Thymus (tissue), 11 donors: ENCODE results near the gene CNTNAP4. TPM values are rescaled to one million over a fixed set of nuclear protein-coding genes. Genes with fewer than 3 reads are reported as not detected.

Experiments
- DNase-seq, 9 donors: peaks; one replicate each; pipeline ENCODE4 v3.0.0-alpha.2; 2013; ENCODE audit warnings: low spot score in 9 of 9, low read depth in 6 of 9, missing footprints in 1 of 9
- H3K27ac ChIP-seq, 2 donors: one replicate each; pipeline ENCODE4 v1.5.1; 2013; ENCODE audit warnings: control low read depth in 1 of 2, low read depth in 1 of 2, low read length in 1 of 2, mild to moderate bottlenecking in 1 of 2, moderate library complexity in 1 of 2
- H3K27me3 ChIP-seq, 2 donors: one replicate each; pipeline ENCODE4 v1.5.1; 2013; ENCODE audit warnings: low read length in 1 of 2; ENCODE audit not compliant: control insufficient read depth in 2 of 2, insufficient read depth in 1 of 2
- H3K36me3 ChIP-seq, 2 donors: one replicate each; pipeline ENCODE4 v1.5.1; 2013; ENCODE audit warnings: low read length in 1 of 2, mild to moderate bottlenecking in 1 of 2, moderate library complexity in 1 of 2; ENCODE audit not compliant: control insufficient read depth in 2 of 2, insufficient read depth in 2 of 2
- H3K4me1 ChIP-seq, 2 donors: one replicate each; pipeline ENCODE4 v1.5.1; 2013; ENCODE audit warnings: low read length in 2 of 2; ENCODE audit not compliant: control insufficient read depth in 2 of 2, insufficient read depth in 2 of 2
- H3K4me3 ChIP-seq, 2 donors: one replicate each; pipeline ENCODE4 v1.5.1; 2013; ENCODE audit warnings: low read length in 2 of 2, control low read depth in 1 of 2, mild to moderate bottlenecking in 1 of 2
- H3K9me3 ChIP-seq, 2 donors: one replicate each; pipeline ENCODE4 v1.5.1; 2013; ENCODE audit warnings: low read length in 1 of 2, mild to moderate bottlenecking in 1 of 2; ENCODE audit not compliant: control insufficient read depth in 2 of 2, insufficient read depth in 1 of 2
- WGBS: extraction: QIAGEN DNeasy Blood & Tissue Kit; methylation state at CpG from one replicate; pipeline ENCODE4 v1.1.7; 2013; 5-methylcytosine and 5-hydroxymethylcytosine counted together
- polyA plus RNA-seq: library from polyadenylated mRNA; stranded (reverse); fragments of 200-250 nt; gene quantifications from one replicate; pipeline ENCODE4 v1.2.3, GENCODE V29; 2013
- total RNA-seq: library from RNA; stranded (reverse); fragments of 120-200 nt; gene quantifications from one replicate; pipeline ENCODE4 v1.2.4, GENCODE V29; 2013
- donor health status: healthy.

CNTNAP4 gene
- total and polyA plus RNA-seq, 2 donors: 0.09 to 0.28 TPM

GRCh38 chr16:76376988-76377387 is 99.8 kb downstream of the CNTNAP4 start:
- Histone ChIP-seq H3K27ac (no peak overlapping the region), H3K4me1 (no peaks in the 10 kb centered on the region), H3K4me3 (no peak overlapping the region), H3K27me3 (no peaks in the 10 kb centered on the region), H3K36me3 (no peaks in the 10 kb centered on the region), H3K9me3 (no peaks in the 10 kb centered on the region)
- WGBS: 90% methylated on average over 2 of the region's 2 CpGs
- no peak for DNase-seq

- H3K4me1 ChIP-seq: no peaks in the 10 kb centered on the region
- H3K9me3 ChIP-seq: no peaks in the 10 kb centered on the region
- no peaks in the 10 kb centered on the region for H3K36me3 ChIP-seq
- no peak for DNase-seq
- WGBS: 95% methylated on average over 3 of the region's 3 CpGs
- no peaks in the 10 kb centered on the region for H3K27me3 ChIP-seq
- no peak overlapping the region for H3K4me3 ChIP-seq
- H3K27ac ChIP-seq: no peak overlapping the region
Observed at GRCh38 chr16:76378020-76378419, 100.8 kb downstream of the CNTNAP4 start.

GRCh38 chr16:76381096-76381495 is 103.9 kb downstream of the CNTNAP4 start:
- Histone ChIP-seq H3K4me1 (no peaks in the 10 kb centered on the region), H3K9me3 (no peaks in the 10 kb centered on the region), H3K4me3 (no peak overlapping the region), H3K36me3 (no peaks in the 10 kb centered on the region), H3K27me3 (no peaks in the 10 kb centered on the region), H3K27ac (no peak overlapping the region)
- no peak for DNase-seq
- 84% methylated on average over 1 of the region's 1 CpG for WGBS

GRCh38 chr16:76385601-76386230 is 108.5 kb downstream of the CNTNAP4 start:
- 91% methylated on average over 7 of the region's 7 CpGs for WGBS
- no peak for DNase-seq
- H3K27me3 ChIP-seq: no peaks in the 10 kb centered on the region

GRCh38 chr16:76386784-76387183 is 109.6 kb downstream of the CNTNAP4 start:
- H3K4me3 ChIP-seq: no peak overlapping the region
- no peaks in the 10 kb centered on the region for H3K36me3 ChIP-seq
- H3K9me3 ChIP-seq: no peaks in the 10 kb centered on the region
- no peak for DNase-seq
- no peaks in the 10 kb centered on the region for H3K4me1 ChIP-seq
- H3K27ac ChIP-seq: no peak overlapping the region
- H3K27me3 ChIP-seq: no peaks in the 10 kb centered on the region

More at GRCh38 chr16:76385601-76386230, 108.5 kb downstream of the CNTNAP4 start:
- Histone ChIP-seq H3K9me3 (no peaks in the 10 kb centered on the region), H3K36me3 (no peaks in the 10 kb centered on the region), H3K4me3 (no peak overlapping the region), H3K4me1 (no peaks in the 10 kb centered on the region), H3K27ac (no peak overlapping the region)

- no peak for DNase-seq
- WGBS: 67% methylated on average over 2 of the region's 2 CpGs
- no peaks in the 10 kb centered on the region for H3K27me3 ChIP-seq
Observed at GRCh38 chr16:76387994-76388393, 110.8 kb downstream of the CNTNAP4 start.

GRCh38 chr16:76389126-76389525 is 111.9 kb downstream of the CNTNAP4 start:
- Histone ChIP-seq H3K27ac (no peak overlapping the region), H3K27me3 (no peaks in the 10 kb centered on the region), H3K4me3 (no peak overlapping the region), H3K36me3 (no peaks in the 10 kb centered on the region), H3K9me3 (no peaks in the 10 kb centered on the region), H3K4me1 (no peaks in the 10 kb centered on the region)
- no peak for DNase-seq
- 88% methylated on average over 6 of the region's 6 CpGs for WGBS

More at GRCh38 chr16:76387994-76388393, 110.8 kb downstream of the CNTNAP4 start:
- no peaks in the 10 kb centered on the region for H3K9me3 ChIP-seq
- no peak overlapping the region for H3K4me3 ChIP-seq
- H3K27ac ChIP-seq: no peak overlapping the region
- no peaks in the 10 kb centered on the region for H3K4me1 ChIP-seq
- H3K36me3 ChIP-seq: no peaks in the 10 kb centered on the region

- no peak for DNase-seq
- Histone ChIP-seq H3K9me3 (no peaks in the 10 kb centered on the region), H3K27ac (no peak overlapping the region), H3K4me1 (no peaks in the 10 kb centered on the region), H3K27me3 (no peaks in the 10 kb centered on the region), H3K4me3 (no peak overlapping the region), H3K36me3 (no peaks in the 10 kb centered on the region)
- WGBS: 87% methylated on average over 1 of the region's 1 CpG
Observed at GRCh38 chr16:76390476-76390875, 113.3 kb downstream of the CNTNAP4 start.

- WGBS: 85% methylated on average over 4 of the region's 4 CpGs
- no peaks in the 10 kb centered on the region for H3K9me3 ChIP-seq
Observed at GRCh38 chr16:76396977-76397376, 119.8 kb downstream of the CNTNAP4 start.

More at GRCh38 chr16:76396977-76397376, 119.8 kb downstream of the CNTNAP4 start:
- H3K36me3 ChIP-seq: no peaks in the 10 kb centered on the region
- no peaks in the 10 kb centered on the region for H3K4me1 ChIP-seq
- no peak overlapping the region for H3K4me3 ChIP-seq
- no peak for DNase-seq
- no peak overlapping the region for H3K27ac ChIP-seq
- H3K27me3 ChIP-seq: no peaks in the 10 kb centered on the region
